Prostate gland (tissue), 2 donors: ENCODE results near the gene DNAJC17.
A peak's percentile ranks its signal among the peaks of the same experiment; 100 is the strongest.

Experiments used
- CTCF ChIP-seq, 4 experiments: fragments of 200-600 bp in 2 of 4; fragments of 450-650 bp in 2 of 4; sonication (generic) in 2 of 4; IDR thresholded peaks; 1 replicate in 3 of 4; 2 replicates in 1 of 4; pipeline ENCODE4 v1.5.1; 2016 to 2019; ENCODE audit warnings: antibody characterized with exemption in 4 of 4, mild to moderate bottlenecking in 2 of 4, moderate library complexity in 2 of 4
- POLR2AphosphoS5 ChIP-seq: sonication (generic); formaldehyde crosslinking; IDR thresholded peaks from one replicate; pipeline ENCODE4 v1.6.1; 2017; ENCODE audit warnings: antibody characterized with exemption

- TF ChIP-seq POLR2AphosphoS5, result peak; percentile 15
- TF ChIP-seq CTCF (IDR thresholded peaks at IDR 0.05), result no peak
Observed at GRCh38 chr15:40796041-40796440, 11.2 kb downstream of the DNAJC17 start.
